Astrocyte (in vitro differentiated cells and primary cell): ENCODE results near the gene TSFM. TPM values are rescaled to one million over a fixed set of nuclear protein-coding genes. Genes with fewer than 3 reads are reported as not detected.
A peak's percentile ranks its signal among the peaks of the same experiment; 100 is the strongest.

Experiments
- DNase-seq: peaks from one replicate; pipeline ENCODE4 v3.0.0-alpha.2; 2010; ENCODE audit warnings: low read depth
- FAIRE-seq: peaks from 2 replicates; lab custom pipeline; 2011; peaks lifted over from hg19 to GRCh38; lab: Jason Lieb, UNC
- H2AFZ ChIP-seq: 2 replicates; pipeline ENCODE4 v1.6.0; 2012; ENCODE audit warnings: low read depth, low read length, inconsistent platforms
- H3K27ac ChIP-seq: 2 replicates; pipeline ENCODE4 v1.5.1; 2011; ENCODE audit warnings: low read depth, low read length, inconsistent platforms
- H3K27me3 ChIP-seq: 2 replicates; pipeline ENCODE4 v1.6.0; 2011; ENCODE audit warnings: low read length, inconsistent platforms; ENCODE audit not compliant: insufficient read depth
- H3K36me3 ChIP-seq: 2 replicates; pipeline ENCODE4 v1.5.1; 2011; ENCODE audit warnings: low read length, inconsistent platforms; ENCODE audit not compliant: insufficient read depth
- H3K4me1 ChIP-seq: 2 replicates; pipeline ENCODE4 v1.5.1; 2011; ENCODE audit warnings: low read length, inconsistent platforms; ENCODE audit not compliant: insufficient read depth
- H3K4me2 ChIP-seq: 2 replicates; pipeline ENCODE4 v1.6.0; 2012; ENCODE audit warnings: low read length, inconsistent platforms
- H3K4me3 ChIP-seq: 2 replicates; pipeline ENCODE4 v1.5.1; 2011; ENCODE audit warnings: low read depth, mild to moderate bottlenecking, low read length, inconsistent platforms; ENCODE audit not compliant: insufficient read depth
- H3K79me2 ChIP-seq: 2 replicates; pipeline ENCODE4 v1.6.0; 2012; ENCODE audit warnings: mild to moderate bottlenecking, low read length, inconsistent platforms; ENCODE audit not compliant: insufficient read depth
- H3K9ac ChIP-seq: 2 replicates; pipeline ENCODE4 v1.6.0; 2012; ENCODE audit warnings: mild to moderate bottlenecking, low read length, inconsistent platforms
- H3K9me3 ChIP-seq: 2 replicates; pipeline ENCODE4 v1.5.1; 2012; ENCODE audit warnings: low read depth, mild to moderate bottlenecking, low read length, inconsistent platforms; ENCODE audit not compliant: insufficient read depth
- H4K20me1 ChIP-seq: 2 replicates; pipeline ENCODE4 v1.6.0; 2012; ENCODE audit warnings: low read length, inconsistent platforms; ENCODE audit not compliant: insufficient read depth
- H3K27ac Mint-ChIP-seq: one replicate; pipeline ENCODE4 v1.8.0; 2021; ENCODE audit warnings: mild to moderate bottlenecking, mixed read lengths; ENCODE audit not compliant: unreplicated experiment
- H3K27me3 Mint-ChIP-seq: one replicate; pipeline ENCODE4 v1.8.0; 2021; ENCODE audit warnings: low read depth, mixed read lengths; ENCODE audit not compliant: unreplicated experiment
- H3K36me3 Mint-ChIP-seq: one replicate; pipeline ENCODE4 v1.8.0; 2021; ENCODE audit warnings: low read depth, mixed read lengths; ENCODE audit not compliant: unreplicated experiment
- H3K4me1 Mint-ChIP-seq: one replicate; pipeline ENCODE4 v1.8.0; 2021; ENCODE audit warnings: low read depth, mixed read lengths; ENCODE audit not compliant: unreplicated experiment
- H3K4me3 Mint-ChIP-seq: one replicate; pipeline ENCODE4 v1.8.0; 2021; ENCODE audit warnings: mild to moderate bottlenecking, moderate library complexity, mixed read lengths; ENCODE audit not compliant: unreplicated experiment
- H3K9me3 Mint-ChIP-seq: one replicate; pipeline ENCODE4 v1.8.0; 2021; ENCODE audit warnings: mild to moderate bottlenecking, mixed read lengths; ENCODE audit not compliant: unreplicated experiment
- EZH2 ChIP-seq: IDR thresholded peaks from 2 replicates; pipeline ENCODE4 v1.6.1; 2012; ENCODE audit warnings: mild to moderate bottlenecking, low read length, inconsistent platforms; ENCODE audit not compliant: insufficient read depth
- total RNA-seq: library from RNA; stranded (reverse); gene quantifications from 2 replicates; pipeline ENCODE4 v1.2.1, GENCODE V29; 2021
- TF ChIP-seq, protein P1 (sequence below): IDR thresholded peaks from 2 replicates; pipeline ENCODE4 v1.5.1; 2011; ENCODE audit warnings: low read depth, mild to moderate bottlenecking, inconsistent platforms, low read length, moderate library complexity; ENCODE audit not compliant: insufficient read depth

Gene TSFM
- total RNA-seq, 1 donor from 2014 or later, result 26.6 TPM

DNA sequence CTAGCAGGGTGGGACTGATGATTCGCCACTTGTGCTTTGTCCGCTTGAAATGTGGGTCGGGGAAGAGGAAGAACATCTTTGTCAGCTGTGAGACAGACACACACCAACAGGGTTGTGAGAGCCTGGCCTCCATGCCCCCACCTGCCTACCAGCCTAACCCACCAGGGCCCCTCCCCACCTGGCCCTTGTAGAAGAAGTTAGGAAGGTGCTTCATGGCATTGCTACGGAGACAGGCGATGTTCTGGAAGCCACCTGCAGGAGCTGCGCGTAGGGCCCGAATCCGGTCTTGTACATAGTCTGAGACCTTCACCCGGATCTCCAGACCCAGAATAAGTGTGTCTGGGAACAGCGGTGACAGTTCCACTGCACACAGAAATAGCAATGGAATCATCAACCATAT is 13.0 kb upstream of the TSFM start:
- H3K4me1 ChIP-seq, result peaks cover 35% of the 10 kb centered on the region
- peaks cover 16% of the 10 kb centered on the region for H3K79me2 ChIP-seq
- H3K9me3 ChIP-seq, result no peaks in the 10 kb centered on the region
- H3K4me2 ChIP-seq, result no peak overlapping the region
- H3K27me3 Mint-ChIP-seq, result peaks cover 28% of the 10 kb centered on the region
- peak overlapping the region; percentile 58 for H3K4me3 Mint-ChIP-seq
- FAIRE-seq (no peak), DNase-seq (no peak)
- no peak overlapping the region for H3K27ac Mint-ChIP-seq
- no peak overlapping the region for H3K27ac ChIP-seq
- no peaks in the 10 kb centered on the region for H3K36me3 ChIP-seq
- H3K36me3 Mint-ChIP-seq, result peaks cover 14% of the 10 kb centered on the region
- H2AFZ ChIP-seq, result no peak overlapping the region
- no peaks in the 10 kb centered on the region for H4K20me1 ChIP-seq
- H3K9me3 Mint-ChIP-seq, result no peaks in the 10 kb centered on the region
- H3K9ac ChIP-seq, result no peak overlapping the region
- no peak overlapping the region for H3K4me3 ChIP-seq
- H3K27me3 ChIP-seq, result peaks cover 24% of the 10 kb centered on the region
- H3K4me1 Mint-ChIP-seq, result peaks cover 11% of the 10 kb centered on the region
- TF ChIP-seq, protein P1, sequence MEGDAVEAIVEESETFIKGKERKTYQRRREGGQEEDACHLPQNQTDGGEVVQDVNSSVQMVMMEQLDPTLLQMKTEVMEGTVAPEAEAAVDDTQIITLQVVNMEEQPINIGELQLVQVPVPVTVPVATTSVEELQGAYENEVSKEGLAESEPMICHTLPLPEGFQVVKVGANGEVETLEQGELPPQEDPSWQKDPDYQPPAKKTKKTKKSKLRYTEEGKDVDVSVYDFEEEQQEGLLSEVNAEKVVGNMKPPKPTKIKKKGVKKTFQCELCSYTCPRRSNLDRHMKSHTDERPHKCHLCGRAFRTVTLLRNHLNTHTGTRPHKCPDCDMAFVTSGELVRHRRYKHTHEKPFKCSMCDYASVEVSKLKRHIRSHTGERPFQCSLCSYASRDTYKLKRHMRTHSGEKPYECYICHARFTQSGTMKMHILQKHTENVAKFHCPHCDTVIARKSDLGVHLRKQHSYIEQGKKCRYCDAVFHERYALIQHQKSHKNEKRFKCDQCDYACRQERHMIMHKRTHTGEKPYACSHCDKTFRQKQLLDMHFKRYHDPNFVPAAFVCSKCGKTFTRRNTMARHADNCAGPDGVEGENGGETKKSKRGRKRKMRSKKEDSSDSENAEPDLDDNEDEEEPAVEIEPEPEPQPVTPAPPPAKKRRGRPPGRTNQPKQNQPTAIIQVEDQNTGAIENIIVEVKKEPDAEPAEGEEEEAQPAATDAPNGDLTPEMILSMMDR, result no peak
- TF ChIP-seq EZH2, result no peak

DNA sequence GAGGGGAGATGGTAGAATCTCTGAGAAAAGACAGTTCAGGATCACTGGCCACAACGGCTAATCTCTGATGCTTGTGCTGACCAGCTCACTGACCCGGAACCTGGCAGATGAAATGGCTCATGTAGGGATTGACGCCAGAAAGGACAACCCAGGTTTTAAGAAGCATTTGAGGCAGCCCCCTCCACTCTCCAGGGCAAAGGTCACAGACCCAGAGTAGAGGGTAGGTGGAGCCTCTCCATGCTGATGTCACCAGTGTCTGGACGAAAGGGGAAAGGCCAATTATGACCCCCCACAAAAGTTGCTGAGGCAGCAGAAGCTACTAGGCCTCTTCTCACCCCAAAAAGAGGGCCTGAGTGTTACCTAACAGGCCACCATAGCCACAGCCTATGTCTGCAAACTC is 11.9 kb upstream of the TSFM start:
- Mint-ChIP-seq H3K4me1 (peaks cover 11% of the 10 kb centered on the region), H3K27me3 (peaks cover 17% of the 10 kb centered on the region), H3K36me3 (peaks cover 16% of the 10 kb centered on the region), H3K9me3 (no peaks in the 10 kb centered on the region), H3K4me3 (peak overlapping the region; percentile 76), H3K27ac (peak overlapping the region; percentile 26)
- H2AFZ ChIP-seq, result no peak overlapping the region
- peaks cover 16% of the 10 kb centered on the region for H3K79me2 ChIP-seq
- H3K4me2 ChIP-seq, result peak overlapping the region; percentile 95
- FAIRE-seq (no peak), DNase-seq (no peak)
- peak overlapping the region; percentile 85 for H3K4me3 ChIP-seq
- H3K9ac ChIP-seq, result peak overlapping the region; percentile 97
- no peaks in the 10 kb centered on the region for H4K20me1 ChIP-seq
- no peaks in the 10 kb centered on the region for H3K9me3 ChIP-seq
- TF ChIP-seq, protein P1, result no peak
- no peak for TF ChIP-seq EZH2
- peaks cover 24% of the 10 kb centered on the region for H3K4me1 ChIP-seq
- H3K36me3 ChIP-seq, result peaks cover 2% of the 10 kb centered on the region
- no peak overlapping the region for H3K27ac ChIP-seq
- peaks cover 13% of the 10 kb centered on the region for H3K27me3 ChIP-seq

DNA sequence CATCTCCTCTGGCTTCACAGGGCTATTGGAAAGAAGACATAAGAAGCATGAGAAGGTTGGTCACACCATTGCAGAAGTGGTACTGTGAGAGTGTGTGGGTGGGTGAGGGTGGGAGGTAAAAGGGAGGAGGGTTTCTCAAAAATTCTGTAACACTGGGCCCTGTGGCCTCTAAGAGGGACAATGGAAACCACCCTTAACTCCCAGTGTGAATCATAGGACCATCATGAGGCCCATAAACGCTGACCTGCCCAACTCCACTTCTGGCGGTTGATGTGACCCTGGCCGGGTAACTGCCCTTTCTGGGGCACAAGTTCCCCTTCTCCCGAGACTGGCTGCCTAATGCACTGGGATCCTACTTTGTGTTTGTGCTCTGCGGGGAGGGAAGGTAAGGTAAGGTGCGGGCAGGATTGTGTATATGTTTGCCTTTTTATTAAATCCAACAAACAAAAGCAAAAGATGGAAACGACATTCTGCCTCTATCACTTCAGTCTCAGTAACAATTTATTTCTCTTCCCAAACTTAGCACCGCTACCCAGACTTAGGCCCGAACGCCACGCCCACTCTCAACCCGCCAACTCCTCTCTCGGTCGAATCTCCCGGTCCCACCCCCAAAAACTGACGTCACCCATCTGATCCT is 11.2 kb upstream of the TSFM start:
- peaks cover 15% of the 10 kb centered on the region for H3K27me3 Mint-ChIP-seq
- H3K9me3 Mint-ChIP-seq, result no peaks in the 10 kb centered on the region
- H4K20me1 ChIP-seq, result no peaks in the 10 kb centered on the region
- peak overlapping the region; percentile 97 for H3K9ac ChIP-seq
- peaks cover 16% of the 10 kb centered on the region for H3K79me2 ChIP-seq
- peak overlapping the region; percentile 85 for H3K4me3 ChIP-seq
- DNase-seq (peak; percentile 86), FAIRE-seq (no peak)
- H3K27ac ChIP-seq, result peak overlapping the region; percentile 96
- peaks cover 9% of the 10 kb centered on the region for H3K4me1 Mint-ChIP-seq
- peak overlapping the region; percentile 99 for H3K27ac Mint-ChIP-seq
- H3K9me3 ChIP-seq, result no peaks in the 10 kb centered on the region
- H3K4me1 ChIP-seq, result peaks cover 18% of the 10 kb centered on the region
- H3K36me3 ChIP-seq, result peaks cover 2% of the 10 kb centered on the region
- H3K4me3 Mint-ChIP-seq, result peak overlapping the region; percentile 86
- TF ChIP-seq EZH2, result no peak
- TF ChIP-seq, protein P1, result no peak
- H3K4me2 ChIP-seq, result peak overlapping the region; percentile 95
- peaks cover 6% of the 10 kb centered on the region for H3K27me3 ChIP-seq
- peaks cover 18% of the 10 kb centered on the region for H3K36me3 Mint-ChIP-seq
- H2AFZ ChIP-seq, result peak overlapping the region; percentile 97
